MM.1S (cell line): ENCODE measurements around the gene TSPAN5.

Experiments used
- DNase-seq: peaks from one replicate; pipeline ENCODE4 v3.0.0-alpha.2; 2015
- H2AFZ ChIP-seq: fragments of 300-600 bp; sonication (generic); 2 replicates; pipeline ENCODE4 v1.6.0; 2016; ENCODE audit warnings: antibody characterized with exemption, low read length
- H3F3A ChIP-seq: fragments of 300-600 bp; sonication (generic); 2 replicates; pipeline ENCODE4 v1.6.1; 2016; ENCODE audit warnings: mild to moderate bottlenecking, antibody characterized with exemption, low read length, moderate library complexity, mixed read lengths; ENCODE audit not compliant: insufficient read depth
- H3K27ac ChIP-seq: fragments of 300-600 bp; sonication (generic); 2 replicates; pipeline ENCODE4 v1.5.1; 2016; ENCODE audit warnings: mild to moderate bottlenecking, low read length
- H3K27me3 ChIP-seq: fragments of 300-600 bp; sonication (generic); replicated peaks from 2 replicates; pipeline ENCODE4 v1.6.0; 2016; ENCODE audit warnings: low read length; ENCODE audit not compliant: insufficient read depth
- H3K36me3 ChIP-seq: fragments of 300-600 bp; sonication (generic); replicated peaks from 2 replicates; pipeline ENCODE4 v1.6.1; 2016; ENCODE audit warnings: mild to moderate bottlenecking, low read length, mixed read lengths; ENCODE audit not compliant: insufficient read depth
- H3K4me1 ChIP-seq: fragments of 300-600 bp; sonication (generic); 2 replicates; pipeline ENCODE4 v1.6.1; 2016; ENCODE audit warnings: low read length, mixed read lengths
- H3K4me2 ChIP-seq: fragments of 300-600 bp; sonication (generic); 2 replicates; pipeline ENCODE4 v1.6.0; 2016; ENCODE audit warnings: low read depth, low read length
- H3K4me3 ChIP-seq: fragments of 300-600 bp; sonication (generic); 2 replicates; pipeline ENCODE4 v1.5.1; 2016; ENCODE audit warnings: low read length, mixed read lengths
- H3K79me2 ChIP-seq: fragments of 300-600 bp; sonication (generic); 2 replicates; pipeline ENCODE4 v1.6.1; 2016; ENCODE audit warnings: mixed run types, low read length, mixed read lengths
- H3K9ac ChIP-seq: fragments of 300-600 bp; sonication (generic); 2 replicates; pipeline ENCODE4 v1.6.1; 2016; ENCODE audit warnings: low read length, mixed read lengths
- H3K9me2 ChIP-seq: fragments of 300-600 bp; sonication (generic); replicated peaks from 2 replicates; pipeline ENCODE4 v1.6.1; 2016; ENCODE audit warnings: mild to moderate bottlenecking, low read length, mixed read lengths; ENCODE audit not compliant: insufficient read depth
- H3K9me3 ChIP-seq: fragments of 300-600 bp; sonication (generic); replicated peaks from 2 replicates; pipeline ENCODE4 v1.6.1; 2016; ENCODE audit warnings: mild to moderate bottlenecking, low read length, mixed read lengths; ENCODE audit not compliant: insufficient read depth
- H4K20me1 ChIP-seq: fragments of 300-600 bp; sonication (generic); 2 replicates; pipeline ENCODE4 v1.6.1; 2016; ENCODE audit warnings: mild to moderate bottlenecking, low read length, moderate library complexity, mixed read lengths; ENCODE audit not compliant: insufficient read depth
- CTCF ChIP-seq: fragments of 300-600 bp; sonication (generic); IDR thresholded peaks from 2 replicates; pipeline ENCODE4 v1.5.1; 2016; ENCODE audit warnings: antibody characterized with exemption, low read length, mixed read lengths
- EZH2 ChIP-seq: fragments of 300-600 bp; sonication (generic); optimal IDR thresholded peaks from 2 replicates; pipeline ENCODE3; 2017; ENCODE audit warnings: low read depth, mild to moderate bottlenecking, antibody characterized with exemption, low read length, mixed read lengths
- EZH2phosphoT487 ChIP-seq: fragments of 300-600 bp; sonication (generic); IDR thresholded peaks from 2 replicates; pipeline ENCODE4 v1.6.1; 2018; ENCODE audit warnings: antibody characterized with exemption, low read length

Gene TSPAN5

GRCh38 chr4:98612318-98613250, 45.8 kb downstream of the TSPAN5 start:
- H3K9me3 ChIP-seq: no peaks in the 10 kb centered on the region
- H3F3A ChIP-seq: no peaks in the 10 kb centered on the region
- 0 out of 2 replicates have a peak, but pooled peaks cover 4% of the 10 kb centered on the region for H3K79me2 ChIP-seq
- H3K9ac ChIP-seq: no peak overlapping the region
- no peaks in the 10 kb centered on the region for H3K4me1 ChIP-seq
- H3K4me3 ChIP-seq: no peak overlapping the region
- DNase-seq: no peak
- no peaks in the 10 kb centered on the region for H4K20me1 ChIP-seq
- no peaks in the 10 kb centered on the region for H3K36me3 ChIP-seq
- no peaks in the 10 kb centered on the region for H3K9me2 ChIP-seq
- no peak overlapping the region for H3K4me2 ChIP-seq
- H3K27me3 ChIP-seq: no peaks in the 10 kb centered on the region
- TF ChIP-seq EZH2 (no peak), EZH2phosphoT487 (no peak), CTCF (no peak)
- H2AFZ ChIP-seq: no peak overlapping the region
- H3K27ac ChIP-seq: no peak overlapping the region

- no peak overlapping the region for H3K4me3 ChIP-seq
- H3K36me3 ChIP-seq: no peaks in the 10 kb centered on the region
- no peak for DNase-seq
- no peaks in the 10 kb centered on the region for H3K9me2 ChIP-seq
- H3K79me2 ChIP-seq: 0 out of 2 replicates have a peak, but pooled peaks cover 4% of the 10 kb centered on the region
- H4K20me1 ChIP-seq: no peaks in the 10 kb centered on the region
- H3K9ac ChIP-seq: no peak overlapping the region
- H3K27me3 ChIP-seq: no peaks in the 10 kb centered on the region
- no peaks in the 10 kb centered on the region for H3K9me3 ChIP-seq
- H2AFZ ChIP-seq: no peak overlapping the region
- H3K27ac ChIP-seq: no peak overlapping the region
- H3K4me2 ChIP-seq: no peak overlapping the region
- TF ChIP-seq CTCF: no peak
- no peak for TF ChIP-seq EZH2
- TF ChIP-seq EZH2phosphoT487: no peak
- no peaks in the 10 kb centered on the region for H3K4me1 ChIP-seq
- H3F3A ChIP-seq: no peaks in the 10 kb centered on the region
Observed at GRCh38 chr4:98611677-98612317, 46.6 kb downstream of the TSPAN5 start.

GRCh38 chr4:98610926-98611676, 47.3 kb downstream of the TSPAN5 start:
- Histone ChIP-seq H2AFZ (no peak overlapping the region), H3K79me2 (no peaks in the 10 kb centered on the region), H3K9me3 (no peaks in the 10 kb centered on the region), H3K4me2 (no peak overlapping the region), H3K27me3 (no peaks in the 10 kb centered on the region), H3K9me2 (no peaks in the 10 kb centered on the region), H4K20me1 (no peaks in the 10 kb centered on the region), H3F3A (no peaks in the 10 kb centered on the region), H3K27ac (no peak overlapping the region), H3K9ac (no peak overlapping the region), H3K36me3 (no peaks in the 10 kb centered on the region), H3K4me1 (no peaks in the 10 kb centered on the region), H3K4me3 (no peak overlapping the region)
- no peak for TF ChIP-seq CTCF
- no peak for TF ChIP-seq EZH2phosphoT487
- TF ChIP-seq EZH2: no peak
- DNase-seq: no peak
